HG02840 (cell line): ENCODE data around the gene AEBP1.

Experiments
- ATAC-seq: cut with Tn5 transposase; IDR thresholded peaks from one replicate; pipeline ENCODE4 v1.9.1; 2021; ENCODE audit warnings: mild to moderate bottlenecking, moderate library complexity, moderate number of reproducible peaks; ENCODE audit not compliant: unreplicated experiment, low FRiP score

Gene AEBP1

GRCh38 chr7:44082541-44083207 lies 21.5 kb upstream of the AEBP1 start:
- peak; percentile 91 for ATAC-seq

DNA sequence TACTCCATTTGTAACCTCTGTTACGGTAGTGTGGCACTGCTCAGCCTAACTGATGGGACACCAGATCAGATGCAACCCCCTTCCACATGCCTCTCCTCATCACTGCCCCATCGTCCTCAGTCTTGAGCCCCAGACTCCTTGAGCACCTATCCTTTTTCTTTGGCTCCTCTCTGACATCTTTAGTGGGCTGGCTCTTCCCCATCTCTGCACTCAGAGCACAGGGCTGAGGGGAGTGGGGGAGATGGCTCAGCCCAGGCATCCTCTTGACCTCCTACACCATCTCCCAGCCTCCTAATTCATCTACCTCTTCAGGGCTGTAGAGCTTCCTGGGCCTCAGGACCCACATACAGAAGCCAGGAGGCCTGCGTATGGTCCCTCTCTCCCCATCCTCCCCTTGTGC lies 20.3 kb upstream of the AEBP1 start:
- no peak for ATAC-seq

GRCh38 chr7:44084701-44085100 lies 19.4 kb upstream of the AEBP1 start:
- ATAC-seq: no peak

- ATAC-seq: no peak
Observed at GRCh38 chr7:44085546-44085945, 18.6 kb upstream of the AEBP1 start.

DNA sequence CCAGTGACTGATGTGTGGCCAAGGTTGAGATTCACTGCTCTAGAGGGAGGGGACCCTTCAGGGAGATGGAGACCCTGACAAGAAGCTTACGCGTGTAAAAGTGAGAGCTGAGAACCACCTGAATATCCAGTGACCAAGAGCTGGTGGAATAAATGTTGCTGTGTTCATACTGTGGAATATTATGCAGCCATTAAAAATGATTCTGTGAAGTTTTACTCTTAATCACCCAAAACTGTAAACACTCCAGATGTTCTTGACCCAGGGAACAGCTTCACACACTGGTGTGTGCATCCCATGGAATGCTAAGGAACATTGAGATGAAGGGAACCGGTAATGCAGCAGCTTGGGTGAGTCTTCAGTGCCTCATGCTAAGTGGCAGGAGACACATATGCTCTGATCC lies 17.5 kb upstream of the AEBP1 start:
- ATAC-seq: no peak

GRCh38 chr7:44087911-44088838 lies 16.0 kb upstream of the AEBP1 start:
- no peak for ATAC-seq

GRCh38 chr7:44093102-44093641 lies 11.0 kb upstream of the AEBP1 start:
- ATAC-seq: no peak

DNA sequence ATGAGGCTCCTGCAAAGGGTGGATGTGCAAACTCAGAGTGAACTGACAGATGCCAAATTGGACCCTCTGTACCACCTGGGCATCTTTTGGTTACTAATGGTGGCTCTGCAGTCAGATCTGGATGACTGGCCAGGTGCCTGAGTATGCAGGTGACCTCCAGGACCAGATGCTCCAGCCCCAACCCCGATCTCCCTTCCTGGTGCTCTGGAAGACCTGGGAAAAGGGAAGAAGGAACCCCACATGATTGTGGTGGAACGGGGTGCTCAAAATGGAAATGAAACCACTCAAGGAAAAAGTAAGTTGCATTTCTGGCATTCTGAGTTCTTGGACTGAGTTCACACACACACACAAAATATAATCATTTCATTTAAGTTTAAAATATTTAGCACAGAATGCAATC lies 9.8 kb upstream of the AEBP1 start:
- ATAC-seq: no peak

DNA sequence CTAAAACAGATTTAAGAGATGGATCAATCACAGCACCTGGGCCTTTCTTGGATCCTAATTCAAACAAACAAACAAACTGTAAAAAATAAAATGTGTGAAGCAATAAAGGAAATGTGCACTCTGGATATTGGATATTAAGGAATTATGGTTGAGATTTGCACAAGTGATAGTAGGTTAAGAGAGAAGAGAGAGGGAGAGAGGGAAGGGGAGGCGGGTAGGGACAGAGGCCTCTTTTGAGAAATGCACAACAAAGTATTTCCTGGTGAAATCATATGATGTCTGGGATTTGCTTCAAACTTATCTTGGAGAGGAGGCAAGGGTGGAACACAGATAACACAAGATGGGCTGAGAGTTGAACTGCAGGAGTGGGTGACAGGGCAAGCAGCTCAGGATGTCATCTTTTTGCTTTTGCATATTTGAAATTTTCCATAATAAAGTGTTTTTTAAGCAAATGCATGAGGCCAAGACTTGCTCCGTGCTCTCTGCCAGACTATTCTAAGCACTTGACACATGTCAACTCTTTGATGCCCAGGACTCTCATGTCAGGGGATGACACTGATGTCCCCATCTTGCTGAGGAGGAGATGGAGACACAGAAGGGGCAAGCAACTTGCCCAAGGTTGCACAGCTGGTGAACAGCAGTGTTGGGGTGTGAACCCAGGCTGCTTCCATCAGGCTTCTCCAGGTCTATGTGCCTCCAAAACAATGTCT lies 9.1 kb upstream of the AEBP1 start:
- no peak for ATAC-seq

GRCh38 chr7:44095781-44096180 lies 8.4 kb upstream of the AEBP1 start:
- ATAC-seq: no peak

- ATAC-seq: no peak
Observed at GRCh38 chr7:44096326-44096881, 7.7 kb upstream of the AEBP1 start.

DNA sequence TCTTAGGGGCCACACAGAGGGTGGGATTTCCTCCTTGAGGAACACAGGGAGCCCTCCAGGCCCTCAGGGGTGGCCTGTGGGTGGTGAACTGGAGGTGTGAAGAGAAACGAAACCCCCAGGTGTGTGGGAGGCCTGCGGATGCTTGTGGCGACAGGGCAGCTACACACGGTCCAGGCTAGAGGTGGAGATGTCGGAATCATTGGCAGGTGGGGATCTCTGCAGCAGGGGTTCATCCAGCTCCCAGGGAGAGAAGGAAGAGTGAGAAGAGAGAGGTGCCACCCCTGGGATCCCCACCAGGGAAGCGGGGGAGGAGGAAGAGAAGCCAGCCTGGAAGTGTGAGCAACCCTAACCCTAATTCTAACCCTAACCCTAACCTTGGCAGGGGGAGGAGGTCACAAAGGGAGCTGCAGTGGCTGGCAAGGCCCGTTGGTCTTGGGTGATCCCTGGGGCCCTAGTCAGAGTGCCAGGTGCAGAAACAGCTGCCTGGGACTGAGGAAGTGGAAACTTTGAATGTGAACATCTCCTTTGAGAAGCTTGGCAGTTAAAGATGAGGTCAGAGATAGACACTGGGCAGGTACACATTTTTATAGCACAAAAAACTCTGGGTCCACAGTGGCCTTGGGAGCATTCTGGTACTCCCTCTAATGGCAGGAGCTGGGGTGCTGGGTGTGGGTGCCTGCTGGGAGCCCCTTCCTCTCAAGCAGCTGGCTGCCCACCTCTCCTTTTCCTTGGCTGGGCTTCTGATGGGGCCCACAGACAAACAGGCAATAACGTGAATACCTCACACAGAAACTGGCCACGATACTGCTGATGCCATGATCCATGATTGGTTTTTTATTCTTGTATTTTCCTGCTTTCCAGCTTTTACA lies 6.8 kb upstream of the AEBP1 start:
- peak; percentile 68 for ATAC-seq

DNA sequence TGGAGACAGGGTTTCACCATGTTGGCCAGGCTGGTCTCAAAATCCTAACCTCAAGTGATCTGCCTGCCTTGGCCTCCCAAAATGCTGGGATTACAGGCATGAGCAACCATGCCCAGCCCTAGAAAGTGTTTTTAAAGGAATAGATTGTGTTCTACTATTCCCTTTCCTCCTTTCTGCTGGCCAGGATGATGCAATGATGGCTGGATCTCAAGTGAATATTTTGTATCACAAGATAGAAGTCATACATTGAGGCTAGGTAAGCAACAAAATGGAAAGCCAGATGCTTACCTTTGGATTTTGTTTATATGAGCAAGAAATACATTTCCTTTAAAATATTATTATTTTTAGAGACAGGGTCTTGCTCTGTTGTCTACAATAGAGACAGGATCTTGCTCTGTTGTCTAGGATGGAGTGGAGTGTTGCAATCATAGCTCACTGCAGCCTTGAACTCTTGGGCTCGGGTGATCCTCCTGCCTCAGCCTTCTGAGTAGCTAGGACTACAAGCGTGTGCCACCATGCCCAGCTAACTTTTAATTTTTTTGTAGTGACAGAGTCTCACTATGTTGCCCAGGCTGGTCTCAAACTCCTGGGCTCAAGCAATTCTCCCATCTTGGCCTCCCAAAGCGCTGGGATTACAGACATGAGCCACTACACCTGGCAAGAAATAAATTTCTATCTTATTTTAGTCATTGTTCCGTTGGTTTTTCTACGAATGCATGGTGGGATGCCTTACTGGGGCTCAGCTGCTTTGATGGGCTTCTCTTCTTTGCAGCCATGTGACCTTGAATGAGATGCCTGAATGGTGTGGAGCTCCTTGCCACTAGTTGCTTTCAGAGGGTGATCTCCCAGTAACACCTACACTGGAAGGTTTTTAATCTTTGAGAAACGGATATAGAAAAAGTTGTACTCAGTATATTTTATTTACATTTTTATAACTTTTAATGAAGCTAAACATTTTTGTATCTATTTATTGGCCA lies 5.8 kb upstream of the AEBP1 start:
- no peak for ATAC-seq

GRCh38 chr7:44099669-44100068 lies 4.5 kb upstream of the AEBP1 start:
- no peak for ATAC-seq

DNA sequence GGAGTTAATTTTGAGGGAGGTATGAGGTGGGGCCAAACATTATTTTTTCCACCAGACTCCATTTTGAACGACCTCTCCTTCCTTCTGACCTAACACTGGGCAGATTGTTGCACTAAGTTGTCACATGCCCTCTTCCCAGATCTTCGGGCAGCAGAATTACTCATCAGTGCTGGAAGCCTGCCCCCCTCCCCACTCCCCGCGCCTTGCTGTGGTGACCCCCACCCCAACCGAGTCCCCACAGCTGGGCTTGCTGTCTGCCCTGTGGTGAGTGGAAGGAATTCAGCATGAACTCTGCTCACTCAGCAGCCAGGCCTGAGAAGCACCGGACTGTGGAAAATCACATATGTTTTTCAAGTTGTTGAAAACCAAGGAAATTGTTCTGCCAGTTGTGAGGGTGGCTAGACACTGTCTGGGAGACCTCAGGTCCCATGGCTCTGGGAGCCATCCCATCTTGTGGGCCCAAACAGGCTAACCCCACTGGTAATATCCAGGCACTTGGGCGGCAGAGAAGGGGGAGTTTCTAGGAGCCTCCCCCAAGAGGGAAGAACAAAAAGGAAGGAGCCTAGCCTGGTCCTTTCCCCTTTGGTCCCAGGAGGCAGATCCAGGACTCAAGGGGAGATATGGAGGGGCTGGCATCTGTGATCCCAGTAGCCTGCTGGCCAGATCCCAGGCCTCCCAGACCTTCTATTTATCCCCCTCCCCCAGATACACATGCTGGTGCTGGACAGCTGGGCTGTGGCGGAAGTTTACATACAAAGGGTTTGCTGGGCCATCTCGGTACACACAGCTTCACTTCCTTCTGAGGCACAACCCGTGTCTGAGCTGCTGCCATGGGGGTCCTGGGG lies 3.5 kb upstream of the AEBP1 start:
- no peak for ATAC-seq

DNA sequence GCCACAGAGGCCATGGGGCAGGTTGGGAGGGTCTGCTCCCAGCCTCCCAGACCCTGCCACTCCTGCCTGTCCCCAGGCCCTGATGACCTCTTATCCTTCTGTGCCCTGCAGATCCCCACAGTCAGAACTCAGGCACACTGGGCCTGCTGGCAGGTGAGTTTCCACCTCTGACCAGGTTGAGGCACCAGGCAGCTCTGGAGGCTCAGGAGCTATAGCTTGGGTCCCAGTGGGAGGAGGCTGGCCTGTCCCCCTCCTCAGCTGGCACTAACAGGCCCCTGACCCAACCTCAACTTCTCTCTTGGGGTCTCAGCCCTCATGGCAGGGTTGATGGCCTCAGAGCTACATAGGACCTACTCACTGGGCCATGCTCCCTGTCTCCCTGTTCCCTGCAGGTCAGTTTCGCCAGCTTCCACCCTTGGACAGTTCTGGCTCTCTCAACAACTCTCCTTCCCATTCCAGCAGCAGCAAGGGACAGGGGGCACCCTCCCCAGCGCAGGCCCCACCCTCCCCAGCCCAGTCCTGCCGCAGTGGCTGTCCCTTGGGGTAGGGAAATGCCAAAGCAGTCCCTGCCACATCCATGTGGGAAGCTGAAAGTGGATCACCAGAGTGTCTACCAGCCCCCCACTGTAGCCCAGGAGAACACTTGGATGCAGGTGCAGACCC lies 2.7 kb upstream of the AEBP1 start:
- no peak for ATAC-seq
